OCI-LY7 (cell line): ENCODE results near the gene XCL1. TPM values are rescaled to one million over a fixed set of nuclear protein-coding genes. Genes with fewer than 3 reads are reported as not detected.

Experiments
- BruUV-seq: library from RNA; stranded (reverse); fragments of 400-500 nt; replicated peaks from 2 replicates; lab custom pipeline; 2021; lab: Mats Ljungman, UMichigan
- CTCF ChIA-PET: fragments of 300-600 bp; sonication (Branson Sonifier 250); formaldehyde crosslinking; loops from one replicate; lab custom pipeline; 2022; ENCODE audit warnings: antibody characterized with exemption; ENCODE audit not compliant: unreplicated experiment; lab: Charles Lee
- POLR2A ChIA-PET: fragments of 300-600 bp; sonication (Branson Sonifier 250); formaldehyde crosslinking; loops from one replicate; lab custom pipeline; 2022; ENCODE audit warnings: antibody characterized with exemption; lab: Charles Lee
- DNase-seq: peaks from one replicate; pipeline ENCODE4 v3.0.0-alpha.2; 2015; ENCODE audit warnings: low spot score
- H2AFZ ChIP-seq: fragments of 200-600 bp; sonication (generic), shearing (Covaris generic); 2 replicates; pipeline ENCODE4 v1.6.1; 2014; ENCODE audit warnings: mild to moderate bottlenecking, antibody characterized with exemption, low read length, moderate library complexity
- H3K27ac ChIP-seq: fragments of 200-600 bp; sonication (generic); 2 replicates; pipeline ENCODE4 v1.5.1; 2014; ENCODE audit warnings: mixed run types, low read depth, mild to moderate bottlenecking, moderate library complexity, low read length, inconsistent platforms; ENCODE audit not compliant: poor library complexity, severe bottlenecking
- H3K36me3 ChIP-seq: fragments of 200-600 bp; sonication (generic); 2 replicates; pipeline ENCODE4 v1.6.1; 2014; ENCODE audit warnings: mild to moderate bottlenecking, antibody characterized with exemption, low read length, moderate library complexity, mixed read lengths; ENCODE audit not compliant: insufficient read depth
- H3K4me1 ChIP-seq: fragments of 200-600 bp; sonication (generic); 2 replicates; pipeline ENCODE4 v1.5.1; 2014; ENCODE audit warnings: mild to moderate bottlenecking, low read length; ENCODE audit not compliant: insufficient read depth, poor library complexity, severe bottlenecking
- H3K4me2 ChIP-seq: fragments of 200-600 bp; sonication (generic); 2 replicates; pipeline ENCODE4 v1.6.1; 2014; ENCODE audit warnings: mild to moderate bottlenecking, low read length
- H3K4me3 ChIP-seq: fragments of 200-600 bp; sonication (generic); 2 replicates; pipeline ENCODE4 v1.5.1; 2014; ENCODE audit warnings: mild to moderate bottlenecking, low read depth, low read length; ENCODE audit not compliant: poor library complexity, severe bottlenecking
- H3K79me2 ChIP-seq: fragments of 200-600 bp; sonication (generic); 2 replicates; pipeline ENCODE4 v1.6.1; 2016; ENCODE audit warnings: low read depth, mild to moderate bottlenecking, low read length, moderate library complexity, mixed read lengths; ENCODE audit not compliant: insufficient read depth
- H3K9me2 ChIP-seq: fragments of 200-600 bp; sonication (generic); 2 replicates; pipeline ENCODE4 v1.6.1; 2016; ENCODE audit warnings: mild to moderate bottlenecking, low read length, mixed read lengths; ENCODE audit not compliant: insufficient read depth
- H3K9me3 ChIP-seq: fragments of 200-600 bp; sonication (generic); 2 replicates; pipeline ENCODE4 v1.6.1; 2014; ENCODE audit warnings: mild to moderate bottlenecking, mixed run types, low read length, mixed read lengths
- H4K20me1 ChIP-seq: fragments of 200-600 bp; sonication (generic); 2 replicates; pipeline ENCODE4 v1.6.1; 2014; ENCODE audit warnings: mild to moderate bottlenecking, antibody characterized with exemption, low read length, moderate library complexity, mixed read lengths; ENCODE audit not compliant: insufficient read depth
- CTCF ChIP-seq: fragments of 200-600 bp; sonication (generic); conservative IDR thresholded peaks from 2 replicates; pipeline ENCODE4 v1.5.1; 2014; ENCODE audit warnings: mild to moderate bottlenecking, antibody characterized with exemption, low read length, moderate library complexity, mixed read lengths
- EZH2phosphoT487 ChIP-seq: fragments of 200-600 bp; sonication (generic); IDR thresholded peaks from 2 replicates; pipeline ENCODE4 v1.6.1; 2018; ENCODE audit warnings: low read depth, borderline replicate concordance, mild to moderate bottlenecking, mixed run types, antibody characterized with exemption, low read length, moderate library complexity, mixed read lengths
- intact Hi-C: fragments of 100-400 bp; cut with micrococcal nuclease; formaldehyde crosslinking; loops from one replicate; pipeline ENCODE4 v1.10.0; 2022; ENCODE audit not compliant: unreplicated experiment
- total RNA-seq, 2 experiments: library from RNA; depleted of rRNA in 1 of 2; stranded (reverse); fragments of >200 nt in 1 of 2; shearing (Covaris generic) in 1 of 2; gene quantifications; 2 replicates each; pipeline ENCODE4 v1.2.3, GENCODE V29; 2014 to 2022

Gene XCL1
- total RNA-seq, 2 experiments from 2014 or later, result not detected

- H3K4me3 ChIP-seq, result no peak overlapping the region
- POLR2A ChIA-PET, result no interaction called here
- BruUV-seq, result no TSS peak
- intact Hi-C loops, result loop anchor here (10.0 kb wide), 1 partner anchor 529 kb away; no protein-coding TSS in a partner anchor
- H2AFZ ChIP-seq, result no peak overlapping the region
- H3K4me1 ChIP-seq, result no peaks in the 10 kb centered on the region
- CTCF ChIA-PET, result no interaction called here
- H3K4me2 ChIP-seq, result no peak overlapping the region
- no peak for DNase-seq
- no peak overlapping the region for H3K27ac ChIP-seq
- no peaks in the 10 kb centered on the region for H3K36me3 ChIP-seq
- no peaks in the 10 kb centered on the region for H3K9me2 ChIP-seq
- H3K9me3 ChIP-seq, result no peaks in the 10 kb centered on the region
- no peaks in the 10 kb centered on the region for H3K79me2 ChIP-seq
- no peaks in the 10 kb centered on the region for H4K20me1 ChIP-seq
- TF ChIP-seq CTCF (no peak), EZH2phosphoT487 (no peak)
Observed at GRCh38 chr1:168606096-168606495, 29.7 kb downstream of the XCL1 start.

- H3K36me3 ChIP-seq, result no peaks in the 10 kb centered on the region
- H2AFZ ChIP-seq, result no peak overlapping the region
- H3K4me2 ChIP-seq, result no peak overlapping the region
- no peaks in the 10 kb centered on the region for H3K9me2 ChIP-seq
- H3K79me2 ChIP-seq, result no peaks in the 10 kb centered on the region
- BruUV-seq, result no TSS peak
- no peak overlapping the region for H3K4me3 ChIP-seq
- H3K9me3 ChIP-seq, result no peaks in the 10 kb centered on the region
- no peak for DNase-seq
- no peaks in the 10 kb centered on the region for H4K20me1 ChIP-seq
- H3K4me1 ChIP-seq, result no peaks in the 10 kb centered on the region
- POLR2A ChIA-PET, result no interaction called here
- TF ChIP-seq CTCF, result no peak
- no peak for TF ChIP-seq EZH2phosphoT487
- CTCF ChIA-PET, result no interaction called here
- no peak overlapping the region for H3K27ac ChIP-seq
- intact Hi-C loops, result loop anchor here (10.0 kb wide), 1 partner anchor 527 kb away; no protein-coding TSS in a partner anchor
Observed at GRCh38 chr1:168607872-168608428, 31.5 kb downstream of the XCL1 start.
